Psoas muscle (tissue), 8 donors: ENCODE results near the gene FSTL5. TPM values are rescaled to one million over a fixed set of nuclear protein-coding genes. Genes with fewer than 3 reads are reported as not detected.

ENCODE experiments used
- ATAC-seq, 4 donors: fragments of 200-7000 bp; cut with Tn5 transposase; one replicate each; pipeline ENCODE4 v1.9.1; 2020; ENCODE audit warnings: moderate library complexity in 3 of 4, mild to moderate bottlenecking in 2 of 4
- DNase-seq, 2 donors: peaks; one replicate each; pipeline ENCODE4 v3.0.0-alpha.2; 2020
- H3K27ac ChIP-seq: fragments of 200-600 bp; one replicate; pipeline ENCODE4 v1.8.0; 2022
- H3K27me3 ChIP-seq, 3 donors: fragments of 200-600 bp in 1 of 3; one replicate each; pipeline versions ENCODE4 v1.6.1 to v1.8.0; 2013 to 2022; ENCODE audit warnings: low read length in 2 of 3, mild to moderate bottlenecking in 2 of 3, moderate library complexity in 1 of 3; ENCODE audit not compliant: insufficient read depth in 3 of 3
- H3K36me3 ChIP-seq, 2 donors: fragments of 200-600 bp in 1 of 2; one replicate each; pipeline versions ENCODE4 v1.6.1 to v1.8.0; 2013 to 2022; ENCODE audit warnings: low read depth in 1 of 2, mild to moderate bottlenecking in 1 of 2, moderate library complexity in 1 of 2; ENCODE audit not compliant: insufficient read depth in 1 of 2
- H3K4me1 ChIP-seq: fragments of 200-600 bp; one replicate; pipeline ENCODE4 v1.8.0; 2022
- H3K4me3 ChIP-seq: fragments of 200-600 bp; one replicate; pipeline ENCODE4 v1.8.0; 2022; ENCODE audit warnings: mild to moderate bottlenecking
- H3K9me3 ChIP-seq: fragments of 200-600 bp; one replicate; pipeline ENCODE4 v1.8.0; 2022
- WGBS, 3 donors: extraction: QIAGEN DNeasy Blood & Tissue Kit; methylation state at CpG; one replicate each; pipeline versions ENCODE4 v1.1.6 to v1.1.7; 2013; 5-methylcytosine and 5-hydroxymethylcytosine counted together
- intact Hi-C, 2 donors: fragments of 100-400 bp; cut with DNase I; formaldehyde crosslinking; loops; one replicate each; pipeline versions ENCODE4 v1.11.0 to v1.14.2; 2022
- polyA plus RNA-seq, 3 donors: library from polyadenylated mRNA; stranded (reverse); fragments of 200-250 nt; gene quantifications; one replicate each; pipeline ENCODE4 v1.2.3, GENCODE V29; 2013
- total RNA-seq, 4 donors: library from RNA; stranded (reverse); fragmentation: NEBNext Ultra II Directional in 2 of 4; extraction: Animal tissue kit (Norgen Biotek cat#: 25700) in 2 of 4; gene quantifications; one replicate each; pipeline versions ENCODE4 v1.2.1 to v1.2.4, GENCODE V29; 2021 to 2023
- TF ChIP-seq, protein P1 (sequence below): fragments of 200-600 bp; IDR thresholded peaks from one replicate; pipeline ENCODE4 v1.8.0; 2022; ENCODE audit warnings: antibody characterized with exemption
- donor health status: healthy with polysubstance abuse.
- donor health status: DM: no; HTN: no; CAD: no; lungs with moderate emphysema.
- donor health status: Bipolar disorder and iron deficiency.
- donor health status: healthy.
- donor health status: DM: yes; HTN: yes; CAD: no.
- donor health status: DM: no; HTN: no; CAD: no.
- donor health status: DM: no; HTN: no; CAD: no.
- donor health status: DM: yes; HTN: yes; CAD: no.

The FSTL5 gene
- total and polyA plus RNA-seq, 7 donors = 0.01 TPM; not detected in 4

DNA sequence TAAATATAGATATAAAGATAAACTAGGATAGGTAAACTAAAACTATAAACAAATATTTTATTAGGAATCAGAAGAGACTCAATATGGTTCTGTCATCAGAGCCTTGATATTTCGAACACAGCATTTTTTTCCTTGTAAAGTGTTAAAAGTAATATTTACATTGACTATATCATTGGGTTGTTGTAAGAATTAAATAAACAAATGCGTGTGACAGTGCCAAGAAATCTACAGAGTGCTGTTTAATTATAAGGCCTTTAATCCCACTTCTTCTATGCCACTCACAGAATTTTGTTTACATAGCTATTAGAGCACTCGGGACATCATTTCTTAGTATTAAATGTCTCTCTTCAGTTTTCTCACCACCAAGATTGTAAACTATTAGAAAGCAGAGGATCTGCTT, 807.4 kb downstream of the FSTL5 start:
- intact Hi-C loops = no loop called here
- Histone ChIP-seq H3K27me3 (no peaks in the 10 kb centered on the region), H3K4me3 (no peak overlapping the region), H3K4me1 (no peaks in the 10 kb centered on the region), H3K27ac (no peak overlapping the region), H3K36me3 (no peaks in the 10 kb centered on the region), H3K9me3 (no peaks in the 10 kb centered on the region)
- DNase-seq (no peak), ATAC-seq (no peak)
- TF ChIP-seq, protein P1, sequence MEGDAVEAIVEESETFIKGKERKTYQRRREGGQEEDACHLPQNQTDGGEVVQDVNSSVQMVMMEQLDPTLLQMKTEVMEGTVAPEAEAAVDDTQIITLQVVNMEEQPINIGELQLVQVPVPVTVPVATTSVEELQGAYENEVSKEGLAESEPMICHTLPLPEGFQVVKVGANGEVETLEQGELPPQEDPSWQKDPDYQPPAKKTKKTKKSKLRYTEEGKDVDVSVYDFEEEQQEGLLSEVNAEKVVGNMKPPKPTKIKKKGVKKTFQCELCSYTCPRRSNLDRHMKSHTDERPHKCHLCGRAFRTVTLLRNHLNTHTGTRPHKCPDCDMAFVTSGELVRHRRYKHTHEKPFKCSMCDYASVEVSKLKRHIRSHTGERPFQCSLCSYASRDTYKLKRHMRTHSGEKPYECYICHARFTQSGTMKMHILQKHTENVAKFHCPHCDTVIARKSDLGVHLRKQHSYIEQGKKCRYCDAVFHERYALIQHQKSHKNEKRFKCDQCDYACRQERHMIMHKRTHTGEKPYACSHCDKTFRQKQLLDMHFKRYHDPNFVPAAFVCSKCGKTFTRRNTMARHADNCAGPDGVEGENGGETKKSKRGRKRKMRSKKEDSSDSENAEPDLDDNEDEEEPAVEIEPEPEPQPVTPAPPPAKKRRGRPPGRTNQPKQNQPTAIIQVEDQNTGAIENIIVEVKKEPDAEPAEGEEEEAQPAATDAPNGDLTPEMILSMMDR = no peak
- 73 to 80% (median 75%) methylated on average over 3 of the region's 3 CpGs for WGBS, 3 donors

DNA sequence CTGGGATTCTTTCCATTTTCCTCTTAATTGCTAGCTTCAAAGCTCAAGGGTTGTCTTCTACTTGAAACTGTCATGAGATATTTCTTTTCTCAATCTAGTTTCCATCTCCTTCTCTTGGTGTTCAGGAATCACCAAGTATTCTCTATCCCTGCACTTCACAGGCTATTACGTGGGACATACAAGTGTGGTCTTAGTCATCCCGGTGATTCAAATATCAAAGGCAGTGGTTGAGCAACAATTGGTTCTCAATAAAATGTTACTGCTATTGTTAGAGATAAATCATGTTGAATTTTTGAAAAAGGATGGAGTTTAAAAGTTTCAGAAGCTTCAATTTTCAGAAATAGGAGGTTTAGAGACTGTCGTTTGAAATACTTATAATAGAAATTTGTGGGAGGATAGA, 812.9 kb downstream of the FSTL5 start:
- no peaks in the 10 kb centered on the region for H3K36me3 ChIP-seq
- ATAC-seq (no peak), DNase-seq (no peak)
- H3K27ac ChIP-seq = no peak overlapping the region
- intact Hi-C loops = no loop called here
- TF ChIP-seq, protein P1 = no peak
- H3K4me1 ChIP-seq = no peaks in the 10 kb centered on the region
- 81 to 90% (median 88%) methylated on average over 3 of the region's 3 CpGs for WGBS, 3 donors
- no peak overlapping the region for H3K4me3 ChIP-seq
- H3K27me3 ChIP-seq = no peaks in the 10 kb centered on the region
- H3K9me3 ChIP-seq = no peaks in the 10 kb centered on the region

DNA sequence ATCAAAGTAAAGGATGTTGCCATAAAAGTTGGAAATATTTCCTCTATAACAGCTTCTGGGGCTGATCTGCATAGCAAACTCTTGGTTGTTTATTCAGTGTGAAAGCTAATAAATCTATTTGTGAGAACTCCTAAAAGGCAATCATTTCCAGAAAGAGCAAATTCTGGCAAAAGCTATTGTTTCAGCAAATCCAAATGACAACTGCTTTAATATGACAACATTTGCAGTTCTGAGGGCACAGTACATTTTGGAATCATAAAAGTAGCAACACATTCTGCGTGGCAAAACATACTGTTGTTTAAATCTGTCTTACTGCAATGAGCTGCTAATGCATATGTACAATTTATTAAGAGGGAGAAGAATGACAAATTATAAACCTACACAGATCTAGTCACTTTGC, 818.1 kb downstream of the FSTL5 start:
- no peaks in the 10 kb centered on the region for H3K27me3 ChIP-seq
- no peak for ATAC-seq
- no peak for DNase-seq
- no peak overlapping the region for H3K27ac ChIP-seq
- TF ChIP-seq, protein P1 = no peak
- intact Hi-C loops = no loop called here
- no peaks in the 10 kb centered on the region for H3K36me3 ChIP-seq
- 28 to 36% (median 33%) methylated on average over 1 of the region's 1 CpG for WGBS, 3 donors
- no peaks in the 10 kb centered on the region for H3K4me1 ChIP-seq
- no peak overlapping the region for H3K4me3 ChIP-seq
- H3K9me3 ChIP-seq = no peaks in the 10 kb centered on the region

DNA sequence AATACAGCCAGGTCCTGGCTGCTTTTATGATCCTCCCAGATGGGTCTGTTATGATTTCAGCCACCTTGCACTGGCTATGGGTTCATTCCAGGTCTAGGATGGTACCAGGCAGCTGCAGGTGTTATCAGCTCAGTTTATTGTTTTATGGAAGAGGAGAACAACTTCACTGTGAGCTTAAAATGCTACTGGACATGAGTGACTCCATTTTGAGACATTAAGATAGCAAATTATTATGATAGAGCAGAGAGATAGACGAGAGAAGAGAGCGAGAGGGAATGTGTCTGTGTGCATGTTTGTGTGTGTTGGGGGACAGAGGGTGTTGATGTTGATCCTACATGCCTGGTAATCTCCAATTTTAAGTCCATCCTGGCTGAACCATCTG, 820.2 kb downstream of the FSTL5 start:
- whole genome bisulfite sequencing, 3 donors = 87 to 92% (median 90%) methylated on average over 2 of the region's 2 CpGs

More for the DNA sequence above, 820.2 kb downstream of the FSTL5 start:
- no peak overlapping the region for H3K27ac ChIP-seq
- H3K9me3 ChIP-seq = no peaks in the 10 kb centered on the region
- H3K36me3 ChIP-seq = no peaks in the 10 kb centered on the region
- no peak overlapping the region for H3K4me3 ChIP-seq
- intact Hi-C loops = no loop called here
- H3K4me1 ChIP-seq = no peaks in the 10 kb centered on the region
- ATAC-seq (no peak), DNase-seq (no peak)
- TF ChIP-seq, protein P1 = no peak
- no peaks in the 10 kb centered on the region for H3K27me3 ChIP-seq
